Measurements from ENCODE around the gene PREPL. TPM values are rescaled to one million over a fixed set of nuclear protein-coding genes. Genes with fewer than 3 reads are reported as not detected.

PREPL gene
- total and polyA plus RNA-seq, 9 of the 15 experiments (the other 6 are each of a cell fraction or from before 2014, with no cell fraction given) = 11.6 to 58.9 (median 27.2) TPM

DNA sequence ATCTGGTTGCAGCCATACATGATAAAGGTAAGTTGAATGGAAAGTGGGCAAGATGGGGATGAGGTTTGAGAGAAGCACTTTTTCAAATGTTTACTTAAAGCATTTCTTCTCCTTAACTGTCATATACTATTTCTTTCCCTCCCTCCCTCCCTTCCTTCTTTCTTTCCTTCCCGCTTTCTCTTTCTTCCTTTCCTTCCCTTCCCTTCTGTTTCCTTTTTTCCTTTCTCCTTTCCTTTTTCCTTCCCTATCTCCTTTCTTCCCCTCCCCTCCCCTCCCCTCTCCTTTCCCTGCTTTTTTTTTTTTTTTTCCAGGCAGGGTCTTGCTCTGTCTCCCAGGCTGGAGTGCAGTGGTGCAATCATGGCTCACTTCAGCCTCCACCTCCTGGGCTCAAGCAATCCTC, 80.4 kb downstream of the PREPL start:
- DNase-seq (ENCODE audit: extremely low read depth in 1 of 4, low spot score in 3 of 4) (no peak), FAIRE-seq (no peak), ATAC-seq (no peak)
- ChIA-PET POLR2A (no interaction called here), CTCF (ENCODE audit: low intra/inter-chr PET ratio) (no interaction called here)
- no TSS peak for BruUV-seq (replicated peaks)
- Histone ChIP-seq H3K4me1 (replicated peaks in 1 of 2; ENCODE audit: control insufficient read depth in 2 of 2, insufficient read depth in 2 of 2, low read length in 2 of 2) (no peaks in the 10 kb centered on the region), H4K20me1 (replicated peaks; ENCODE audit: control insufficient read depth, insufficient read depth, low read length) (0 out of 2 replicates have a peak, but pooled peaks cover 3% of the 10 kb centered on the region), H3K9ac (ENCODE audit: insufficient read depth in 1 of 2, low read depth in 2 of 2, low read length in 2 of 2) (no peak overlapping the region), H3K27ac (ENCODE audit: extremely low read depth, low read depth, low read length) (no peak overlapping the region), H3K36me3 (ENCODE audit: control insufficient read depth, insufficient read depth, low read length) (no peaks in the 10 kb centered on the region), H3K4me2 (ENCODE audit: insufficient read depth, low read length) (no peak overlapping the region), H3K27me3 (ENCODE audit: control insufficient read depth in 2 of 2, insufficient read depth in 2 of 2, low read length in 2 of 2) (peaks cover 26 to 27% of the 10 kb centered on the region in 2 experiments; a peak in 4 of 5 replicates), H3K9me3 (replicated peaks; ENCODE audit: control insufficient read depth, insufficient read depth, low read depth, low read length) (no peaks in the 10 kb centered on the region), H3K79me2 (ENCODE audit: control insufficient read depth, insufficient read depth, low read length) (no peaks in the 10 kb centered on the region), H2AFZ (ENCODE audit: low read depth, low read length) (no peak overlapping the region), H3K4me3 (no peak overlapping the region), H3K9me1 (ENCODE audit: control insufficient read depth, insufficient read depth, low read length) (no peaks in the 10 kb centered on the region)
- TF ChIP-seq HNRNPK (IDR thresholded peaks at IDR 0.05; ENCODE audit: low read depth, low read length, poor library complexity, severe bottlenecking) (peak; percentile 42), CBFA2T2 (conservative IDR thresholded peaks at IDR 0.05) (no peak)
- TF ChIP-seq, protein P1, sequence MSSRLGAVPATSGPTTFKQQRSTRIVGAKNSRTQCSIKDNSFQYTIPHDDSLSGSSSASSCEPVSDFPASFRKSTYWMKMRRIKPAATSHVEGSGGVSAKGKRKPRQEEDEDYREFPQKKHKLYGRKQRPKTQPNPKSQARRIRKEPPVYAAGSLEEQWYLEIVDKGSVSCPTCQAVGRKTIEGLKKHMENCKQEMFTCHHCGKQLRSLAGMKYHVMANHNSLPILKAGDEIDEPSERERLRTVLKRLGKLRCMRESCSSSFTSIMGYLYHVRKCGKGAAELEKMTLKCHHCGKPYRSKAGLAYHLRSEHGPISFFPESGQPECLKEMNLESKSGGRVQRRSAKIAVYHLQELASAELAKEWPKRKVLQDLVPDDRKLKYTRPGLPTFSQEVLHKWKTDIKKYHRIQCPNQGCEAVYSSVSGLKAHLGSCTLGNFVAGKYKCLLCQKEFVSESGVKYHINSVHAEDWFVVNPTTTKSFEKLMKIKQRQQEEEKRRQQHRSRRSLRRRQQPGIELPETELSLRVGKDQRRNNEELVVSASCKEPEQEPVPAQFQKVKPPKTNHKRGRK (tag; IDR thresholded peaks at IDR 0.05) = peak; percentile 73
- intact Hi-C loops (cut with micrococcal nuclease) = no loop called here
- in situ Hi-C loops (cut with MboI) = no loop called here
- WGBS (ENCODE audit: insufficient coverage, low coverage, missing lambda C conversion rate) = no CpG with 5 or more reads among the region's 1 CpG

GRCh38 chr2:44277541-44277940, 83.8 kb downstream of the PREPL start:
- no peak for TF ChIP-seq SMC3 (conservative IDR thresholded peaks at IDR 0.05; ENCODE audit: insufficient read depth, low read depth, low read length)
- TF ChIP-seq TAF1 (IDR thresholded peaks at IDR 0.05; ENCODE audit: control insufficient read depth, extremely low read depth, insufficient read depth, low read length, severe bottlenecking) = no peak
- no peak for TF ChIP-seq STAT5B (CRISPR knock-in tag; IDR thresholded peaks at IDR 0.05)
- TF ChIP-seq GTF2E2 (tag; IDR thresholded peaks at IDR 0.05) = no peak
- TF ChIP-seq CCNT2 (IDR thresholded peaks at IDR 0.05; ENCODE audit: borderline replicate concordance, extremely low read depth, insufficient read length, low read depth, low read length) = no peak
- TF ChIP-seq RBM15 (IDR thresholded peaks at IDR 0.05; ENCODE audit: insufficient read depth, low read length) = no peak
- TF ChIP-seq, protein P2, sequence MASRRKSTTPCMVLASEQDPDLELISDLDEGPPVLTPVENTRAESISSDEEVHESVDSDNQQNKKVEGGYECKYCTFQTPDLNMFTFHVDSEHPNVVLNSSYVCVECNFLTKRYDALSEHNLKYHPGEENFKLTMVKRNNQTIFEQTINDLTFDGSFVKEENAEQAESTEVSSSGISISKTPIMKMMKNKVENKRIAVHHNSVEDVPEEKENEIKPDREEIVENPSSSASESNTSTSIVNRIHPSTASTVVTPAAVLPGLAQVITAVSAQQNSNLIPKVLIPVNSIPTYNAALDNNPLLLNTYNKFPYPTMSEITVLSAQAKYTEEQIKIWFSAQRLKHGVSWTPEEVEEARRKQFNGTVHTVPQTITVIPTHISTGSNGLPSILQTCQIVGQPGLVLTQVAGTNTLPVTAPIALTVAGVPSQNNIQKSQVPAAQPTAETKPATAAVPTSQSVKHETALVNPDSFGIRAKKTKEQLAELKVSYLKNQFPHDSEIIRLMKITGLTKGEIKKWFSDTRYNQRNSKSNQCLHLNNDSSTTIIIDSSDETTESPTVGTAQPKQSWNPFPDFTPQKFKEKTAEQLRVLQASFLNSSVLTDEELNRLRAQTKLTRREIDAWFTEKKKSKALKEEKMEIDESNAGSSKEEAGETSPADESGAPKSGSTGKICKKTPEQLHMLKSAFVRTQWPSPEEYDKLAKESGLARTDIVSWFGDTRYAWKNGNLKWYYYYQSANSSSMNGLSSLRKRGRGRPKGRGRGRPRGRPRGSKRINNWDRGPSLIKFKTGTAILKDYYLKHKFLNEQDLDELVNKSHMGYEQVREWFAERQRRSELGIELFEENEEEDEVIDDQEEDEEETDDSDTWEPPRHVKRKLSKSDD (conservative IDR thresholded peaks at IDR 0.05; ENCODE audit: low read length) = no peak
- CTCF ChIA-PET (ENCODE audit: low intra/inter-chr PET ratio) = no interaction called here
- peaks cover 18 to 29% of the 10 kb centered on the region in 2 experiments; a peak in 4 of 5 replicates for H3K27me3 ChIP-seq (ENCODE audit: control insufficient read depth in 2 of 2, insufficient read depth in 2 of 2, low read length in 2 of 2)
- H3K9me3 ChIP-seq (replicated peaks; ENCODE audit: control insufficient read depth, insufficient read depth, low read depth, low read length) = no peaks in the 10 kb centered on the region
- H3K27ac ChIP-seq (ENCODE audit: extremely low read depth, low read depth, low read length) = no peak overlapping the region
- H3K36me3 ChIP-seq (ENCODE audit: control insufficient read depth, insufficient read depth, low read length) = no peaks in the 10 kb centered on the region
- no peaks in the 10 kb centered on the region for H3K9me1 ChIP-seq (ENCODE audit: control insufficient read depth, insufficient read depth, low read length)
- FAIRE-seq (no peak), DNase-seq (ENCODE audit: extremely low read depth in 1 of 4, low spot score in 3 of 4) (no peak), ATAC-seq (no peak)
- no peaks in the 10 kb centered on the region for H3K4me1 ChIP-seq (replicated peaks in 1 of 2; ENCODE audit: control insufficient read depth in 2 of 2, insufficient read depth in 2 of 2, low read length in 2 of 2)
- BruUV-seq (replicated peaks) = no TSS peak
- WGBS (ENCODE audit: insufficient coverage, low coverage, missing lambda C conversion rate) = 0% methylated on average over 1 of the region's 1 CpG
- H3K9ac ChIP-seq (ENCODE audit: insufficient read depth in 1 of 2, low read depth in 2 of 2, low read length in 2 of 2) = no peak overlapping the region
- H2AFZ ChIP-seq (ENCODE audit: low read depth, low read length) = no peak overlapping the region
- intact Hi-C loops (cut with micrococcal nuclease) = no loop called here
- 0 out of 2 replicates have a peak, but pooled peaks cover 3% of the 10 kb centered on the region for H4K20me1 ChIP-seq (replicated peaks; ENCODE audit: control insufficient read depth, insufficient read depth, low read length)
- H3K4me2 ChIP-seq (ENCODE audit: insufficient read depth, low read length) = no peak overlapping the region
- no peak overlapping the region for H3K4me3 ChIP-seq
- no peaks in the 10 kb centered on the region for H3K79me2 ChIP-seq (ENCODE audit: control insufficient read depth, insufficient read depth, low read length)
- POLR2A ChIA-PET = no interaction called here
- in situ Hi-C loops (cut with MboI) = no loop called here

Measured in K562 (cell line).